ENCODE results near the gene PREX1. TPM values are rescaled to one million over a fixed set of nuclear protein-coding genes. Genes with fewer than 3 reads are reported as not detected.

PREX1 gene
- total RNA-seq, 2 experiments from 2014 or later = 20.7 to 25.3 TPM

GRCh38 chr20:48597521-48598302, 230.1 kb downstream of the PREX1 start:
- TF ChIP-seq EZH2phosphoT487 (IDR thresholded peaks at IDR 0.05; ENCODE audit: borderline replicate concordance, low read depth, low read length) (no peak), CTCF (conservative IDR thresholded peaks at IDR 0.05; ENCODE audit: low read length) (no peak)
- Histone ChIP-seq H3K9me2 (ENCODE audit: insufficient read depth, low read length) (no peaks in the 10 kb centered on the region), H4K20me1 (ENCODE audit: insufficient read depth, low read length) (no peaks in the 10 kb centered on the region), H3K4me2 (ENCODE audit: low read length) (no peak overlapping the region), H3K36me3 (ENCODE audit: insufficient read depth, low read length) (no peaks in the 10 kb centered on the region), H3K4me1 (ENCODE audit: insufficient read depth, low read length, poor library complexity, severe bottlenecking) (peaks cover 32% of the 10 kb centered on the region), H3K27ac (ENCODE audit: low read depth, low read length, poor library complexity, severe bottlenecking) (no peak overlapping the region), H3K79me2 (ENCODE audit: insufficient read depth, low read depth, low read length) (no peaks in the 10 kb centered on the region), H3K4me3 (ENCODE audit: low read depth, low read length, poor library complexity, severe bottlenecking) (no peak overlapping the region), H2AFZ (ENCODE audit: low read length) (no peak overlapping the region), H3K9me3 (ENCODE audit: low read length) (no peaks in the 10 kb centered on the region)
- intact Hi-C loops (cut with micrococcal nuclease; ENCODE audit: unreplicated experiment) = no loop called here
- POLR2A ChIA-PET = no interaction called here
- DNase-seq (ENCODE audit: low spot score) = no peak
- CTCF ChIA-PET (ENCODE audit: unreplicated experiment) = no interaction called here
- no TSS peak for BruUV-seq (replicated peaks)

GRCh38 chr20:48596334-48596898, 231.4 kb downstream of the PREX1 start:
- no peaks in the 10 kb centered on the region for H3K79me2 ChIP-seq (ENCODE audit: insufficient read depth, low read depth, low read length)
- H2AFZ ChIP-seq (ENCODE audit: low read length) = no peak overlapping the region
- ChIA-PET POLR2A (interaction anchor here (0.6 kb wide), 1 partner anchor 78 kb away, joined by 4 read pairs; no protein-coding TSS in a partner anchor), CTCF (ENCODE audit: unreplicated experiment) (no interaction called here)
- no peak overlapping the region for H3K27ac ChIP-seq (ENCODE audit: low read depth, low read length, poor library complexity, severe bottlenecking)
- DNase-seq (ENCODE audit: low spot score) = no peak
- TF ChIP-seq EZH2phosphoT487 (IDR thresholded peaks at IDR 0.05; ENCODE audit: borderline replicate concordance, low read depth, low read length) = no peak
- no peak for TF ChIP-seq CTCF (conservative IDR thresholded peaks at IDR 0.05; ENCODE audit: low read length)
- H3K9me3 ChIP-seq (ENCODE audit: low read length) = no peaks in the 10 kb centered on the region
- no peaks in the 10 kb centered on the region for H3K9me2 ChIP-seq (ENCODE audit: insufficient read depth, low read length)
- H4K20me1 ChIP-seq (ENCODE audit: insufficient read depth, low read length) = no peaks in the 10 kb centered on the region
- peaks cover 26% of the 10 kb centered on the region for H3K4me1 ChIP-seq (ENCODE audit: insufficient read depth, low read length, poor library complexity, severe bottlenecking)
- no TSS peak for BruUV-seq (replicated peaks)
- H3K4me3 ChIP-seq (ENCODE audit: low read depth, low read length, poor library complexity, severe bottlenecking) = no peak overlapping the region
- no peak overlapping the region for H3K4me2 ChIP-seq (ENCODE audit: low read length)
- H3K36me3 ChIP-seq (ENCODE audit: insufficient read depth, low read length) = no peaks in the 10 kb centered on the region
- intact Hi-C loops (cut with micrococcal nuclease; ENCODE audit: unreplicated experiment) = no loop called here

Data from OCI-LY7 (cell line).